GM12892 (cell line): ENCODE data around the gene KIF6.

Source experiments
- POLR2A ChIP-seq: IDR thresholded peaks from 2 replicates; pipeline ENCODE4 v1.6.1; 2011; ENCODE audit warnings: low read depth, low read length, control low read depth
- POLR2AphosphoS5 ChIP-seq: IDR thresholded peaks from 2 replicates; pipeline ENCODE4 v1.6.1; 2011; ENCODE audit warnings: low read depth, low read length, control low read depth
- TAF1 ChIP-seq: IDR thresholded peaks from 2 replicates; pipeline ENCODE4 v1.6.1; 2011; ENCODE audit warnings: low read depth, mild to moderate bottlenecking, control low read depth, low read length, borderline replicate concordance

- TF ChIP-seq TAF1, result no peak
- TF ChIP-seq POLR2AphosphoS5, result no peak
- no peak for TF ChIP-seq POLR2A
Observed at GRCh38 chr6:39476670-39477069, 248.5 kb downstream of the KIF6 start.
